Measurements from ENCODE around the gene TMEM123.

Gene TMEM123

DNA sequence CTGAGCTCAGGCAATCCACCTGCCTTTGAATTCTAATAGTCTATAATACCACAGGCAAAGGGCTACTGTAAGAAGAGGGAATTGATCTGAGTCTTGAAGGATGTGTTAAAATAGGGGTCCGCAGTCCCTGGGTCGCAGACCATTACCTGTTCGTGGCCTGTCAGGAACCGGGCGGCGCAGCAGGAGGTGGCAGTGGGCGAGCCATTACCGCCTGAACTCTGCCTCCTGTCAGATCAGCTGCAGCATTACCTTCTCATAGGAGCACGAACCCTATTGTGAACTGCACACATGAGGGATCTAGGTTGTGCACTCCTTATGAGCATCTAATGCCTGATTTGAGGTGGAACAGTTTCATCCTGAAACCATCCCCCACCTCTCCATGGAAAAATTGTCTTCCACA, 11.5 kb upstream of the TMEM123 start:
- H3K9ac ChIP-seq (ENCODE audit: low read depth, low read length): no peak overlapping the region
- H3K36me3 ChIP-seq (ENCODE audit: insufficient read depth, low read length): no peaks in the 10 kb centered on the region
- H2AFZ ChIP-seq (ENCODE audit: low read depth, low read length): no peak overlapping the region
- H3K4me1 ChIP-seq (ENCODE audit: insufficient read depth, low read length): no peaks in the 10 kb centered on the region
- H3K27me3 ChIP-seq (ENCODE audit: insufficient read depth, low read length, poor library complexity): no peaks in the 10 kb centered on the region
- H3K79me2 ChIP-seq (ENCODE audit: insufficient read depth, low read length): no peaks in the 10 kb centered on the region
- H3K4me3 ChIP-seq (ENCODE audit: low read depth in 1 of 2, low read length in 2 of 2): no peak overlapping the region
- no peak overlapping the region for H3K4me2 ChIP-seq (ENCODE audit: insufficient read depth, low read length)
- DNase-seq: no peak
- no peaks in the 10 kb centered on the region for H3K9me3 ChIP-seq (ENCODE audit: insufficient read depth, low read length, severe bottlenecking)
- no peak overlapping the region for H3K27ac ChIP-seq (ENCODE audit: low read length)
- TF ChIP-seq CTCF (IDR thresholded peaks at IDR 0.05; ENCODE audit: borderline replicate concordance, extremely low read depth, low read length, poor library complexity, severe bottlenecking): no peak
- no peak for ATAC-seq (ENCODE audit: insufficient read depth, low read depth)
- H4K20me1 ChIP-seq (ENCODE audit: insufficient read depth, low read length): no peaks in the 10 kb centered on the region

DNA sequence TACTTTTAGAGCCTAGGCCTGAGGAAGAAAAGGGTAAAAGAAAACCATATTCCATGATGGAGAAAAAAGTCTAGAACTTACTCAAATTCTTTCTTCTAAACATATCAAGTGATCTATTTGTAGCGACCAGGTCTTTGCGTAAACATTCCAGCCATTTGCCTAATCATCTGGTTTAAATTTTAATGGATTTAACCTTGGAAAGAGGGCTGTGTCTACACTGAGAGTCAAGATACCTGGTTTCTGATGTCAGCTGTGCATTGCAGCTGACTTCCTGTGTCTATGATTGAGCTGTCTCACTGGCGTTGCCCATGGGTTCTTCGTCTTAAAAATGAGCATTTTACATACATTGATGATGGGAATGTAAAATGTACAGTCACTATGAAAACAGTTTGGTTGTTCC, 10.0 kb upstream of the TMEM123 start:
- H3K27ac ChIP-seq (ENCODE audit: low read length): no peak overlapping the region
- no peaks in the 10 kb centered on the region for H4K20me1 ChIP-seq (ENCODE audit: insufficient read depth, low read length)
- ATAC-seq (ENCODE audit: insufficient read depth, low read depth) (no peak), DNase-seq (no peak)
- no peaks in the 10 kb centered on the region for H3K79me2 ChIP-seq (ENCODE audit: insufficient read depth, low read length)
- no peaks in the 10 kb centered on the region for H3K36me3 ChIP-seq (ENCODE audit: insufficient read depth, low read length)
- H3K4me3 ChIP-seq (ENCODE audit: low read depth in 1 of 2, low read length in 2 of 2): no peak overlapping the region
- no peaks in the 10 kb centered on the region for H3K9me3 ChIP-seq (ENCODE audit: insufficient read depth, low read length, severe bottlenecking)
- H3K9ac ChIP-seq (ENCODE audit: low read depth, low read length): no peak overlapping the region
- no peak overlapping the region for H3K4me2 ChIP-seq (ENCODE audit: insufficient read depth, low read length)
- no peaks in the 10 kb centered on the region for H3K4me1 ChIP-seq (ENCODE audit: insufficient read depth, low read length)
- TF ChIP-seq CTCF (IDR thresholded peaks at IDR 0.05; ENCODE audit: borderline replicate concordance, extremely low read depth, low read length, poor library complexity, severe bottlenecking) (no peak), EZH2 (IDR thresholded peaks at IDR 0.05; ENCODE audit: borderline replicate concordance, low read depth, low read length, severe bottlenecking) (no peak)
- H2AFZ ChIP-seq (ENCODE audit: low read depth, low read length): no peak overlapping the region
- no peaks in the 10 kb centered on the region for H3K27me3 ChIP-seq (ENCODE audit: insufficient read depth, low read length, poor library complexity)

DNA sequence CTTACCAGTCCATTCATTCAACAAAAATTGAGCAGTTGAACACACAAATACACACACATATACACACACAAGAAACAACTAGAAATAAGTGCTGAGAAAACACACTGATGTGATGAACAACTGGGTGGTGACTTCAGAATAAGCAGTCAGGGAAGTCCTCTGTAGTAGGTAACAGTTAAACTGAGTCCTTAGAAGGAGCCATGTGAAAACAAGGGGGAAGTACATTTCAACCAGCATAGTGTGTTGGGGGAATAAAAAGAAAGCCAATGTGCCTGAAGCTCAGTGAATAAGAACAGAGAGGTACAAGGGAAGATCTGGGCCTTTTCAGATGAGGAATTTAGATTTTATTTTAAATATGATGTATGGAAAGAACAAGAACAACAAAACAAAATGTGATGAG, 6.8 kb upstream of the TMEM123 start:
- H3K4me1 ChIP-seq (ENCODE audit: insufficient read depth, low read length): no peaks in the 10 kb centered on the region
- H4K20me1 ChIP-seq (ENCODE audit: insufficient read depth, low read length): no peaks in the 10 kb centered on the region
- H3K79me2 ChIP-seq (ENCODE audit: insufficient read depth, low read length): no peaks in the 10 kb centered on the region
- no peak overlapping the region for H2AFZ ChIP-seq (ENCODE audit: low read depth, low read length)
- TF ChIP-seq EZH2 (IDR thresholded peaks at IDR 0.05; ENCODE audit: borderline replicate concordance, low read depth, low read length, severe bottlenecking) (no peak), CTCF (IDR thresholded peaks at IDR 0.05; ENCODE audit: borderline replicate concordance, extremely low read depth, low read length, poor library complexity, severe bottlenecking) (no peak)
- no peak overlapping the region for H3K27ac ChIP-seq (ENCODE audit: low read length)
- H3K36me3 ChIP-seq (ENCODE audit: insufficient read depth, low read length): no peaks in the 10 kb centered on the region
- ATAC-seq (ENCODE audit: insufficient read depth, low read depth) (no peak), DNase-seq (no peak)
- H3K9ac ChIP-seq (ENCODE audit: low read depth, low read length): no peak overlapping the region
- H3K27me3 ChIP-seq (ENCODE audit: insufficient read depth, low read length, poor library complexity): no peaks in the 10 kb centered on the region
- no peak overlapping the region for H3K4me3 ChIP-seq (ENCODE audit: low read depth in 1 of 2, low read length in 2 of 2)
- no peaks in the 10 kb centered on the region for H3K9me3 ChIP-seq (ENCODE audit: insufficient read depth, low read length, severe bottlenecking)
- no peak overlapping the region for H3K4me2 ChIP-seq (ENCODE audit: insufficient read depth, low read length)

DNA sequence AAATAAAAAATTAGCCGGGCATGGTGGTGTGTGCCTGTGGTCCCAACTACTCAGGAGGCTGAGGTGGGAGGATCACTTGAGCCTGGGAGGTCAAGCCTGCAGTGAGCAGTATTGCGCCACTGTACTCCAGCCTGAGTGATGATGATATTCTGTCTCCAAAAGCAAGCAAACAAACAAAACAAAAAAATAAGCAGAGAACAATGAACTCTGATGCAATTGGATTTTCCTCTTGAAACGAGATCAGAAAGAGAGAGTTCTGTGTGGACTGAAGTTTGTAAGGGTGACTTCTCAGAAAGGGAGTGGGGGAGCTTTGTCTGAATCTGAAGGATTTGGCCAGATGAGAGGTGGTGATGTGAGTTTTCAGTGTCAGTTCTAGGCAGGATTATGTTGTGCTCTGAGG, 6.0 kb upstream of the TMEM123 start:
- TF ChIP-seq EZH2 (IDR thresholded peaks at IDR 0.05; ENCODE audit: borderline replicate concordance, low read depth, low read length, severe bottlenecking) (no peak), CTCF (IDR thresholded peaks at IDR 0.05; ENCODE audit: borderline replicate concordance, extremely low read depth, low read length, poor library complexity, severe bottlenecking) (no peak)
- no peaks in the 10 kb centered on the region for H3K27me3 ChIP-seq (ENCODE audit: insufficient read depth, low read length, poor library complexity)
- H3K9me3 ChIP-seq (ENCODE audit: insufficient read depth, low read length, severe bottlenecking): no peaks in the 10 kb centered on the region
- no peak overlapping the region for H3K9ac ChIP-seq (ENCODE audit: low read depth, low read length)
- ATAC-seq (ENCODE audit: insufficient read depth, low read depth) (no peak), DNase-seq (no peak)
- peaks cover 1% of the 10 kb centered on the region for H3K4me1 ChIP-seq (ENCODE audit: insufficient read depth, low read length)
- no peaks in the 10 kb centered on the region for H3K79me2 ChIP-seq (ENCODE audit: insufficient read depth, low read length)
- no peaks in the 10 kb centered on the region for H4K20me1 ChIP-seq (ENCODE audit: insufficient read depth, low read length)
- no peak overlapping the region for H2AFZ ChIP-seq (ENCODE audit: low read depth, low read length)
- no peak overlapping the region for H3K27ac ChIP-seq (ENCODE audit: low read length)
- no peaks in the 10 kb centered on the region for H3K36me3 ChIP-seq (ENCODE audit: insufficient read depth, low read length)
- H3K4me2 ChIP-seq (ENCODE audit: insufficient read depth, low read length): no peak overlapping the region
- H3K4me3 ChIP-seq (ENCODE audit: low read depth in 1 of 2, low read length in 2 of 2): no peak overlapping the region

All from DND-41 (cell line).